Ammon's horn (tissue), 1 donor: ENCODE data around the gene NFIC.
A peak's percentile ranks its signal among the peaks of the same experiment; 100 is the strongest.
"Not testable (repeated sequence)": the region's sequence is repeated elsewhere in the genome, so short reads cannot be mapped to it uniquely, and the experiment has no call there.

Experiments
- DNase-seq: peaks from one replicate; pipeline ENCODE4 v3.0.0-alpha.2; 2016; ENCODE audit warnings: low spot score

The NFIC gene

DNA sequence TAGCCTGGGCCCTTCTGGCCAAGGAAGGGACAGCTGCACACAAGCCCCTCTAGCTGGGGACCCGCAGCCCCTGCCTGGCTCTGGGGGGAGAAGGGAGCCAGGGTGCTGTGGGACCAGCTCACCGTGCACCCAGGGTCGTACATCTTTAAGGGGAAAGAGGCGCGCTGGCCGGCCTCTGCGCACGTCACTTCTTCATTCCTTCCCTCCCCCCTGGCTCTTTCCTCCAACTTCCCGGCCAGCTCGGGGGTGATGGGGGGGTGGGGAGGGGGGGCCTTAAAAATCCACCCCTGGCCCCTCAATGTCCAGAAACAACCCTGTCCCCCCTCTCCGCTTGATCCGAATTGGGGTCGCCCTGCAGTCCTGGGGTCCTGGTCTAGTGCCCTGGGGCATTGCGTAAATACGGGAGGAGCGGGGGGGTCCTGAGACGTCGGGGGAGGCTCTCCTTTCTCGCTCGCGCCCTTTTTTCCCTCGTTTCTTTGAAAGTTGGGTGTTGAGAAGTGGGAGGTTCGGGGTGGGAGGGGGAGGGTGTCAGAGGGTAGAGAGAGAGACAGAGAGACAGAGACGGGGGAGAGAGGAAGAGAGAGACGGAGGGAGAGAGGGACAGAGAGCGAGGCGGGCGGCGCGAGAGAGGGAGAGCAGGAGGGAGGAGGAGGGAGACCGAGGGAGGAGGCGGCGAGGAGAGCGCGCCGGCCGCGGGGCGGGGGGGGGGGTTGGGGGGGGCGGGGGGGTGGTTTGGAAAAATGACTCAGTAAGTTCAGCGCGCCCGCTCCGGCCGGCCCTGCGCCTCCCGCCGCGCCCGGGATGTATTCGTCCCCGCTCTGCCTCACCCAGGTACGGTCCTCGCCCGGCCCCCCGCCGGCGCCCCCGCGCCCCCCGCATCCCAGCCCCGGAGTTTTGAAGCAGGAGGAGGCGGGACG, at the start of gene NFIC:
NFIC (plus strand) TSS at position 748 of the 917 bp plus-strand sequence; CDS start at position 802, 54 bp downstream.
- peak; percentile 78 for DNase-seq

DNA sequence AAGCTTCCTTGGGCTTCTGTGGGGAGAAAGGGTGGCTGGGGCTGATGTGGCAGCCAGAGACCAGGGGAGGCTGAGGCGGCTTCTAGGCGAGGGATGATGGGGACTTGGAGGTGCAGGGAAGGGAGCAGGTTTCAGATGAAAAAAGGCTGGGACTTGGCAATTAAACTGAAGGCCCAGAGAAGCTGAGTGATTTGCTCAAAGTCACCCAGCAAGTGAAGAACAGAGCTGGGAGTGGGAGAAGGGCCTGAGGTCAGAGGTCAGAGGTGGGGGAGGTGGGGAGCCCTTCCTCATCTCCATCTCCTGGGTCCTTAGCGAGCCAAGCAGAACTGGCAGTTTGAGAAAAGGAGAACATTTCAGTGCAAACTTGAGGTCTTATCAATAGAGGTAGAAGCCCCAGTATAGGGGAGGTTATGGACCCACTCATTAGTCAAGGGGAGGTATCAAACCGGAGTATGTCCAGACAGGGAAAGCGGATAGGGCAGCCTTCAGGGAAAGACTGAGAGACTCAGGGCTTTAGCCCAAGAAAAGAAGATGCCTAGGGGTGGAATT, 49.6 kb upstream of the NFIC start:
- no peak for DNase-seq

DNA sequence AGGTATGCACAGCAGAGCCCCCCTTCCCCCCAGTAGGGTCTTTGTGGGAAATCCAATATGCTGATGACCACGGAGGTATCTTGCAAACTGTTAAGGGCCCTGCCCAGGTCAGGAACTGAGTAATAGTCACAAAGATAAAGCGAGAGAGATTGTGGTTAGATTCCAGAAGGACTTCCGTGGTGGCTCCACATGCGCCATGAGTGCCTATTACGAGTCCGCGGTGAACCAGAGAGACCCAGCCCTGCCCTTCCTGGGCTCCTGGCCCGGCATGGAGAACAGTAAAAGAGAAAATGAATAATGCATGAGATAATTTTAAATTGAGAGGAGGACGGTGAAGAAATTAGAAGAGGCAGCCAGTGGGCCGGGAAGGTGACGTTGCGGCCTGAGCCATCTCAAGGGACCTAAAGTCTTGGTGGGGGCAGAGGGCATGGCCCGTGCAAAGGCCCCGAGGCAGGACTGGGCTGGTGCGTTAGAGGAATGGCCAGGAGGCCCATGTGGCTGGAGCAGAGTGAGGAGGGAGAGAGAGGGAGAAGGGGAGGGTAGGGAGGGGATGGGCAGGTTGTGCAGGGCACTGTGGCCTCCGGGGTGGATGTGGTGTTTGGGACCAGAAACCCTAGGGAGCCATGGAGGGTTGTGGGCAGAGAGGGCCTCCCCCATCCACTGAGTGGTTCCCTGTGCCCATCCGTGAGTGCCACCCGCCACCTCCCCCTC, 46.6 kb upstream of the NFIC start:
- no peak for DNase-seq

DNA sequence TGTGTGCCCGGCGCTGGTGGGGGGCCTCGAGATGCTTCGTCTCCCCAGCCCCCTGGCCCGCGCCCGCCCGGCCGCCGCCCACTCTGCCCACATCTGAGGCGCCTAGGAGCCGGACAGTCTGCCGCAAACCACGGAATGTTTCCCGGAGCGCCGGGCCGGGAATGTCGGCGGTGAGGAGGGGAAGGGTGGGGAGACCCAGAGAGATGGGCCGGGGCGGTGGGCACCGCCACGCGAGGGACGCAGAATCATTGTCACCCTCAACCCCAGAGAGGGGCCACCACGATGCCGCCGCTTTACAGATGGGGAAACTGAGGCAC, 46.1 kb upstream of the NFIC start:
- no peak for DNase-seq

DNA sequence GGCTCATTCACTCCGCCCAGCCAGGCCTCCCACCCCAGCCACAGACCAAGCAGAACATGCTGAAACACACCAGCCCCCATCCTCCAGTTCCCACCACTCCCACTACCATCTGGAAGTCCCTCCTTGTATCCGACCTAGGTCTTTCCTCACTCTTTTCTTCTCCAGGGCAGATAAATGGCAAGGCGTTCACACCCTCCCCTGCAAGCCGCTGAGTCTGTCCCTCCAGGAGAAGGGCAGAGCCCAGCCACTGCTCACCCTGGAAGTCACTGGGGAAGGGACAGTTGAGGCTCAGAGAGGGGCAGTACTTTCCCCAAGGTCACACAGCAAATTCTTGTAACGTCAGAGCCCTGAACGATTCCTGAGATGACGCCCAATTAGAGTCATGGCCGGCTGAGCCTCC, 45.5 kb upstream of the NFIC start:
- DNase-seq, result no peak

DNA sequence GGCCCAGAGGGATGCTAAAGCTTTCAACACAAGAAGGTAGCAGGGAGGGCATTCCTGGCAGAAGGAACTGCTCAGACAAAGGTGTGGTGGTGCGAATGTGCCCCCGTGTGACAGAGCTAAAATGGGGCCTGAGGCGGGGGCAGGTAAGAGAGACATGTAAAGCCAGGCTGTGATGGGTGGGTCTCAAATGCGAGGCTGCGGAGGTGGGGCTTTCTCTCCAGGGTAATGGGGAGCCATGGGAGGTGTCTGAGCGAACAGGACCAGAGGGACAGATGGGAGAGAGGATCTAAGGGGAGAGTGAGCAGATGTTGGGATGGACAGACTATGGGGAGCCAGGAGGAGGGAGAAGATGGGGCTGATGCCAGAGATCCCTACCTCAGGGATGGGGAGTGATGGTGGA, 44.7 kb upstream of the NFIC start:
- no peak for DNase-seq

DNA sequence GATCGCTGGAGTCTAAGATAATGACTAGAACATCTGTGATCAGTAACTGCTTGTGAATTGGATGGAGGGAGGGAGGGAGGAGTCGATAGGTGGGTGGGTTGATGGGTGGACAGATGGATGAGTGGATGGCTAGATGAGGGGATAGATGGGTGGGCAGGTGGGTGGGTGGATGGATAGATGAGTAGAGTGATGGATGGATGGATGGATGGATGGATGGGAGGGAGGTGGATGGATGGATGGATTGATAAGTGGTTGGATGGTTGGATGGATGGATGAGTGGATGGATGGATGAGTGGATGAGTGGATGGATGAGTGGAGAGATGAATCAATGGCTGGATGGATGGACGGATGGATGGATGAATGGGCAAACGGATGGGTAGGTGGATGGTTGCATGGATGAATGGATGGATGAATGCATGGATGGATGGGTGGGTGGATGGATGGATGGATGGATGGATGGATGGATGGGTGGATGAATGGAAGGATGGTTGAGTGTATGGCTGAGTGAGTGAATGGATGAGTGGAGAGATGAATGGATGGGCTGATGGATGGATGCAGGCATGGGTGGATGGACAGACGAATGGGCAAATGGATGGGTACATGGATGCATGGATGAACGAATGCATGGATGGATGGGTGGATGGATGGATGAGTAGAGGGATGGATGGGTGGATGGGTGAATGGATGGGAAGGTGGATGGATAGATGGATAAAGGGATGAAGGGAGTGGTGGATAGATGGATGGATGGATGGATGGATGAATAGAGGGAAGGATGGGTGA, 44.0 kb upstream of the NFIC start:
- no peak for DNase-seq

DNA sequence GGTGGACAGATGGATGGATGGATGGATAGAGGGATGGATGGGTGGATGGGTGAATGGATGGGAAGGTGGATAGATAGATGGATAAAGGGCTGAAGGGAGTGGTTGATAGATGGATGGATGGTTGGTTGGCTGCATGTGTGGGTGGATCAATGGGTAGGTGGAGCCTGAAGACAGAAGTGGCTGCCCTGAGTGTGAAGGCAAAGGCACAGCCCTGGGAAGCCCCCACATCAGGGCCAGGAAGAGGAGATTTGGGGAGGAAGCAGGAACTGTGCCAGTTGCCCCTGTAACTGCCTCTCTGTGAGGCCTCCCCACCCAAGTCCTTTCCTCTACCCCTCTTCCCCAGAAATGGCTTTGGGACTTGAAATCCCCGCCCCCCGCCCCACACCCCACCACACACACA, 43.4 kb upstream of the NFIC start:
- no peak for DNase-seq

DNA sequence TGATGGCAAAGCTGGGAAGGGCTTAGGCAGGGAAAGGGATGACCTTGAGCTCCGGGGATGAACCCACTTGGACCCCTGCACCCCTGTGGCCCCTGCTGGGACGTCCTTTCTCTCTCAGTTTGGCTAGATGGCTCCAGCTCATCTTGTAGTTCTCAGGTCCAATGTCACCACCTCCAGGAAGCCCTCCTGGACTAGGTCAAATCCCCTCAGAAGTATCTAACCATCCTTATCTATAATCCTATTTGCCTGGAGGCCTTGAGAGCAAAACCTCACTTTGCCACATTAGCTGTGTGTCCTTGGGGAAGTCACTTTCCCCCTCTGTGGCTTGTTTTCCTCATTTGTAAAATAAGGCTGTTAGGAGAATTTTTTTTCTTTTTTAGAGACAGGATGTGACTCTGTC, 42.7 kb upstream of the NFIC start:
- no peak for DNase-seq

DNA sequence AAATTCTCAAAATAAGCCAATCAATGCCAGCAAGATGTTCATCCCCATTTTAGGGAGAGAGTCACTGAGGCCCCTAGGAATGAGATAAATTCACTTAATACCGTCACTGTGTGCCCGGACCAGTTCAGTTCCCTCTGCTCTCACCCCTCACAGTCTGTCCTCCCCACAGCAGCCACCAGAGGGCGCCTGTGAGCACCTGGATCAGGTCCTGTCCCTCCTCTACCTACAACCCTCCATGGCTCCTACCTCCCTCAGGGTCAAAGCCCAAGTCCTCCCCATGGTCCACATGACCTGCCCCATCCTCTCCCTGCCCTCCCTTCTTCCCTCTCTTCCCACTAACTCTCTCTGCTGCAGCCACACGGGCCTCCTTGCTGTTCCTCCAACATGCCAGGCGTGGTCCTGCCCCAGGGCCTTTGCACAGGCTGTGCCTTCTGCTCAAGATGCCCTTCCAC, 42.0 kb upstream of the NFIC start:
- no peak for DNase-seq

DNA sequence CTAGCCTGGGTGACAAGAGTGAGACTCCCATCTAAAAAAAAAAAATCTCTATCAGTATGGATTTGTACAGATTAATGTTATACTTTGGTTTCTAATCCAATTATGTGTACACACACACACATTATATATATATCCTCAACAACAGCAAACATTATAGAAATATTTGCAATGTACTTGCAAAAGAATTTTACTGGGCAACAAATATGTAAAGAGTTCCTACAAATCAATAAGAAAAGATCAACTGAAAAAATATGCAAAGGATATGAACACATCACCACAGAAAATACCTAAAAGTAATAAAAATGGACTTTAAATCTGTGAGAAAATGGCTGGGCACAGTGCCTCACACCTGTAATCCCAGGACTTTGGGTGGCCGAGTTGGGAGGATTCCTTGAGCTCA, 40.9 kb upstream of the NFIC start:
- no peak for DNase-seq

DNA sequence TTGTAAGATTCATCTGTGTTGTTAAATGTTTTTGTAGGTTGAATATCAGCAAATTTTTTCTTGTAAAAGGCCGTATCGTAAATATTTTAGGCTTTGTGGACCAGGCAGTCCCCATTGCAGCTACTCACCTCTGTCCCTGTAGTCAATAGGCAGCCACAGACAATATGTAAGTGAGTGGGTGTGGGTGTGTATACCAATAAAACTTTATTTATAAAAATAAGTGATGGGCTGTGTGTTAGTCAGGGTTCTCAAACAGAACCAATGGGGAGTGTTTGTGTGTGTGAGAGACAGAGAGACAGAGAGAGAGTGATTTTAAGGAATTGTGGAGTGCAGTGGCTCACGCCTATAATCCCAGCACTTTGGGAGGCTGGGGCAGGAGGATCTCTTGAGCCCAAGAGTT, 37.6 kb upstream of the NFIC start:
- DNase-seq, result no peak

DNA sequence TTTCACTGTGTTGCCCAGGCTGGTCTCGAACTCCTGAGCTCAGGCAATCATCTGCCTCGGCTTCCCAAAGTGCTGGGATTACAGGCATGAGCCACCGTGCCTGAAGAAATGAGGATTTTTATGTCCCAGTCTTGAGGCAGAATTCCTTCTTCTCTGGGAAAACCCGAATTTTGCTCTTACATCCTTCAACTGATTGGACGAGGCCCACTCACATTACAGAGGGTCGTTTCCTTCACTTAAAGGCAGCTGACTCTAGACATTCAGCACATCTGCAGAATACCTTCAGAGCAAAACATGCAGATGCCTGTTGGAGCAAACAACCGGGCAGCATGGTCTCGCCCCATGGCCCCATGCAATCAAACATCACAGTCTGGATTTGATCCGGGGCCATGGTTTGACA, 36.3 kb upstream of the NFIC start:
- DNase-seq, result no peak

DNA sequence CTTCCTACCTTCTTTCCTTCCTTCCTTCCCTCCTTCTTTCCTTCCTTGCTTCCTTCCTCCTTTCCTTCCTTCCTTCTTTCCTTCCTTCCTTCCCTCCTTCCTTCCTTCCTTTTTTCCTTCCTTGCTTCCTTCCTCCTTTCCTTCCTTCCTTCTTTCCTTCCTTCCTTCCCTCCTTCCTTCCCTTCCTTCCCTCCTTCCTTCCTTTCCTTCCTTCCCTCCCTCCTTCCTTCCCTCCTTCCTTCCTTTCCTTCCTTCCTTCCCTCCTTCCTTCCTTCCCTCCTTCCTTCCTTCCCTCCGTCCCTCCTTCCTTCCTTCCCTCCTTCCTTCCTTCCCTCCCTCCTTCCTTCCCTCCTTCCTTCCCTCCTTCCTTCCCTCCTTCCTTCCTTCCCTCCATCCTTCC, 34.2 kb upstream of the NFIC start:
- not testable (repeated sequence) for DNase-seq

DNA sequence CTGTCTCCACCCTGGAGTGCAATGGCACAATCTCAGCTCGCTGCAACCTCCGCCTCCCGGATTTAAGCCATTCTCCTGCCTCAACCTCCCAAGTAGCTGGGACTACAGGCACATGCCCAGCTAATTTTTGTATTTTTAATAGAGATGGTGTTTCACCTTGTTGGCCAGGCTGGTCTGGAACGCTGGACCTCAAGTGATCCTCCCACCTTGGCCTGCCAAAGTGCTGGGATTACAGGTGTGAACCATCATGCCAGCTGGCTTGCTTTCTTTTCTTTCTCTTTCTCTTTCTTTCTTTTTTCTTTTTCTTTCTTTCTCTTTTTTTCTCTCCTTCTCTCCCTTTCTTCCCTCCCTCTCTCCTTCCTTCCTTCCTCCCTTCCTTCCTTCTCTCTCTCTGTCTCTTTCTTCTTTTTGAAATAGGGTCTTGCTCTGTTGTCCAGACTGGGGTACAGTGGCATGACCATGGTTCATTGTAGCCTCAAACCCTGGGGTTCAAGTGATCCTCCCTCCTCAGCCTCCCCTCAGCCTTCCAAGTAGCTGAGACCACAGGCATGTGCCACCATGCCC, 33.3 kb upstream of the NFIC start:
- no peak for DNase-seq

DNA sequence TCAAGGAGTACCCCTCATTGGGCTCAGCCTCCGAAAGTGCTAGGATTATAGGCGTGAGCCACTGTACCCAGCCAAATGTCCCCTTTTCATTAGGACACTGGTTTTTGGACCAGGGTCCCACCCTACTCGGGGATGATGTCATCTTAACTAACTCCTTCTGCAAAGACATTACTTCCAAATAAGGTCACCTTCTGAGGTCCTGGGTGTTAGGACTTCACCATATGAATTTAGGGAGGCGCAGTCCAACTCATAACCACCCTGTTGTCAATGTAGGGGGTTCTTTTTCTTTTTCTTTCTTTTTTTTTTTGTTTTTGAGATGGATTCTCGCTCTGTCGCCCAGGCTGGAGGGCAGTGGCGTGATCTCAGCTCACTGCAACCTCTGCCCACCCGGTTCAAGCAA, 32.7 kb upstream of the NFIC start:
- no peak for DNase-seq

DNA sequence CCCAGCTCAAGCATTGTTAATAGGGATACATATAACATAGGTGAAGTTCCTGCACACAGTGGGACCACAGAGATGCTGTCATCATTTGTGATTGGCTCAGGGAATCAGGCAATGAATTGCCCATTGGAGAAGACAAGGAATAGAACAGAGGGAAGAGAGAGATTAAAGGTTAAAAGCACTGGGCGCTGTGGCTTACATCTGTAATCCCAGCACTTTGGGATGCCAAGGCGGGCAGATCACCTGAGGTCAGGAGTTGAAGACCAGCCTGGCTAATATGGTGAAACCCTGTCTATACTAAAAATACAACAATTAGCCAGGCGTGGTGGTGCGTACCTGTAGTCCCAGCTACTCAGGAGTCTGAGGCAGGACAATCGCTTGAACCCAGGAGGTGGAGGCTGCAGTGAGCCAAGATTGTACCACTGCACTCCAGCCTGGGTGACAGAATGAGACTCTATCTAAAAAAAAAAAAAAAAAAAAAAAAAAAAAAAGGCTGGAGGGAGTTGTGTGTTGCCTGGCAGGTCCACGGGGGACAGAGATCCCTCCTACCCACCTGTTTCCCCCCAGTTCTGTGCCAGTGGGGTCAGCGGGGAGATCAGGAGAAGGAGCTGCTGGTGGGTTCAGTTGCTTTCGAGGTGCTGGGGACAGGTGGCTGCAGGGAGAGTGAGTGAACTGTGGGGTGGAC, 31.5 kb upstream of the NFIC start:
- DNase-seq, result not testable (repeated sequence)

DNA sequence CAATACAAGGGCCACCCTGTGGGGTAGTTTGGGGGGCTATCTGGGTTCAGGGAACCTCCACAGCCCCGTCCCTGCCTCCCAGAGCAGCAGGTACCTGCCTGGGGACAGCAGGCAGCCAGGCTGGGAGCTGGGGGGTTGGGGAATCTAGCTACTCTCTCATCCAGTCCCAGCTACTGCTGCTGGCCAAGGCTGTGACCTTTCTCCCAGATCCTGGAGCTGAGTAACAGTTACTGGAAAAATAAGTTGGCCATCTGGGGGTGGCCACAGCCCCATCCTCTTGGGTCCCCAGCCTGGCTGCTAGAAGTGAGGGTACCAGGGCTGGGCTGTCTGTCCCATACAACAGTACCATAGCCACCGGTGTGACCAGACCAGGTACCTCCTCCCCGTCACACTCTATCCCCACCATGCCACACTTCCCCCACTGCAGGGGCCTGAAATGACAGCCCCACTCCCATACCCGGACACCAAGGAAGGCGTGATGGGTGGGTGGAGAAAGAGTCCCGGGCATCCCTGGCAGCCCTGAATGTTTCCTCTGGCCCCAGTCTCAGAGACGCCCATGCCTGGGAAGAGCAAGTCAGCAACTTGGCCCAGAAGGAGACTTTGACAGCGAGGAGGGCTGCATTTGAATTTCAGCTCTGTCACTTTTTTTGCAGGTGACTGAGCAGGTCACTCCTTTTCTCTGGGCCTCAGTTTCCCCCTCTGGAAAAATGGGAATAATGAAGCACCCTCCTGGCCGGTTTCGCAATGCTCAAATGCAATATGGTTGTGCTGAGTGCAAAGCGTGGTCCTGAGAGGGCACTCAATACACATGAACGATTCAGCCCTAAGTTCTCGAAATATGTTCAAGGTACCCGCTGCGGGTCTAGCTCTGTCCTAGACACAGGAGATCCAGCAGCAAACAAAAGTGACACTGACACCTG, 30.7 kb upstream of the NFIC start:
- DNase-seq, result peak; percentile 36

DNA sequence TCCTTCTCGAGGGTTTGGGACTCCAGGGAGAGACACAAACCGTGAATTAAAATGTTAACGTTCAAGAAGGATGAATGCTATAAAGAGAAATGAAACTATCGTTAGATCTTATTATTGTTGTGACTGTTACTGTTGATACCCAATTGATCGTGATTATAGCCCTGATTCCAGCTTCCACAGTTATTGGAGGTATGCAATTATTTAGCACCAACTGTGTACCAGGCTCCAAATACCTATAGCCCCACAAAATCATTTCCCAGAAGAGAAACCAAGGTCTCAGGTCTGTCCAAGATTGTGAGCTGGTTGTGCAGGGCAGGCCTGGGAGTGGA, 30.1 kb upstream of the NFIC start:
- no peak for DNase-seq

DNA sequence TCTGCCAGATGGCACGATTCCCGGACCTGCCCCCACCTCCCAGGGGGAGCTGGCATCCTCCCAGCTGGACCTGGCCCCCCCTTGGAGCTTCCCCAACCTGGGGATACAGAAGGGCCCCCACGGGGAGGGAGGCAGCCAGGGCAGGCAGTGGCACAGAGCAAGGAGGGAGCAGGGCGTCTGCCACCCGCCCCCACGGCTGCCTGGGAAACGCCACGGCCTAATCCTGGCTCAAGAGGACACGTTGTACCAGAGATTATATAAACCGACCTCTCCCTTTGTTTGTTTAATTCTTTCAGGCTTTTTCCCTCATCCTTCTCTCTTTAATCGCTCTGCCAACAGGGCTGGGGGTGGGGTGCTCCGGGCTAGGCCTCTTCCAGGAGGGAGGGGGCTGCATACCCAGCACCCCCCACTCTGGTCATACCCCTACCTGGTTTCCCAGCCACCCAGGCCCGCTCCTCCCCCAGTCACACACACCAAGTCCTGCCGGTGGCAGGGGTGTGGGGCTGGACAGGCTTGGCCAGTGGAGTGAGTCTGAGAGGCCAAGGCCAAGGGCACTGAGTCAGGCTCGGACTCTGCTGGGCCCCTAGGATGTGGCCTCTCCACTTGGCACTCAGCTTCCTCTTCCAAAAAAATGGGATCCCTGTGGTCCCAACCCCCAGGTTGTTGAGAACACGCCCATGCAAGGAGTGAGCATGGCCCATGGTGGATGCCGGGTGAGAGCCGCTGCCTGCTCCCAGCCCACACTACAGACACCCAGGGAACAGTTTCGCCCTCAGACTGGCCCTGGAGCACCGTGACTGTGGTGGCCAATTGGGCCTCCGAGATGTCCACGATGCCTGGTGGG, 29.5 kb upstream of the NFIC start:
- peak; percentile 78 for DNase-seq
